ENCODE data around the gene GPR107.

Gene GPR107

DNA sequence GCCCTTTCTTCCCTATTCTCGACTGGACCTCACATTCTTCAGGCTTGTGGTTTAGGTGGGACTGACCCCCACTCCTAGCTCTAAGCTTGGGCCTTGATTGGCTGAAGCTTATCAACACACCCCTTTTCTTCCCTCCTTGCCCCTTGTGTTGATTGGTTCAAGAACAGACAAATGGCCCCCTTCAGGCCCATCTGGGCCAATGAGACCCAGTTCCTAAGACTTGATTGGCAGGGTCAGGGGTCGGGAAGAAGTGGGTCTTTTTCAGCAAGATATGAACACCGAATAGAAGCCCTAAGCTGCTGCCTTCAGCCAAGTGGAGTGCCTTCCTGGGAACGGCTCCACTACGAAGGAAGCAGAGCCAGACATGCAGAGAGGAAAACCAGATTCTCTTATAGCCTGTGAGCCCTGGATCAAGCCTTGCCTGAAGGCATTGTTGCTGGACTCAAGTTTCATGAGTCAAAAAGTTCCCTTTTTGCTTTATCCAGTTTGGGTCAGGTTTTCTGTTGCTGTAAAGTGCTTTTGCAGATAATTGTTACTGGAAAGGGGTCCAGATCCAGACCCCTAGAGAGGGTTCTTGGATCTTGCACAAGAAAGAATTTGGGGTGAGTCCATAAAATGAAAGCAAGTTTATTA lies 96.1 kb downstream of the GPR107 start:
- no peak for DNase-seq (ENCODE audit: extremely low spot score, insufficient read length, low read depth)
- FAIRE-seq: no peak

DNA sequence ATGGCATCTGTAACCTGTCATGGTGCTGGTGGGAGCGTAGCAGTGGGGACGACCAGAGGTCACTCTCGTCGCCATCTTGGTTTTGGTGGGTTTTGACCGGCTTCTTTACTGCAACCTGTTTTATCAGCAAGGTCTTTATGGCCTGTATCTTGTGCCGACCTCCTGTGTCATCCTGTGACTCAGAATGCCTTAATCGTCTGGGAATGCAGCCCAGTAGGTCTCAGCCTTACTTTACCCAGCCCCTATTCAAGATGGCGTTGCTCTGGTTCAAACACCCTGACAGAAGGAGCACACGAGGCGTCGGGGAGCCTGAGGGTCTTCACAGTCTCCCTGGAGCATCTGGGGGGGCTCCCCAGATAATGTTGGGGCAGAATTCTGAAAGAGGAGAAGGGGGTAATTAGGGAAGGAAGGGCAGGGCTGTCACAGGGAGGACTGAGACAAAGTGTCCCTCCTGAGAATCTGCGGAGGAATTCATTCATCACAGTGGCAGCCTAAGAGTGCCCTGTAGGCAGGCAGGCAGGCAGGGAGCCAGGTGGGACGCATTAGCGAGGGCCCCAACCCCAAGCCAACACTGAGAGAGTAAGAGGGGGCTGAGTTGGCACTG lies 97.2 kb downstream of the GPR107 start:
- DNase-seq (ENCODE audit: extremely low spot score, insufficient read length, low read depth) (no peak), FAIRE-seq (no peak)

DNA sequence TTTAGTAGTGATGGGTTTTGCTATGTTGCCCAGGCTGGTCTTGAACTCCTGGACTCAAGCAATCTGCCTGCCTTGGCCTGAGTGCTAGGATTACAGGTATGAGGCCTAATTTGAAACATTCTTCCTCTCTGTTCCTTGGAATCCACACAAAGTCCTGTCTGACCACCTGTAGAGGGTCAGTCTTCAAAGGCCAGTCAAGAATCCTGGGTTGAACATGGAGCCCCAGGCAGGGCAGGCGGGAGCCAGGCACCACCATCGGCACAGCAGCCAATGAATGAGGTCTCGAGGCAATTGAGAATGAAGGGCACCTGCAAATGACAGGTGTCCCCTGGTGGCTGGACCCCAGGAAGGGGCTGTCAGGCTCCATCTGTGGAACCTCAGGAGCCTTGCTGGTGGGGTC lies 101.1 kb downstream of the GPR107 start:
- no peak for DNase-seq (ENCODE audit: extremely low spot score, insufficient read length, low read depth)
- no peak for FAIRE-seq

DNA sequence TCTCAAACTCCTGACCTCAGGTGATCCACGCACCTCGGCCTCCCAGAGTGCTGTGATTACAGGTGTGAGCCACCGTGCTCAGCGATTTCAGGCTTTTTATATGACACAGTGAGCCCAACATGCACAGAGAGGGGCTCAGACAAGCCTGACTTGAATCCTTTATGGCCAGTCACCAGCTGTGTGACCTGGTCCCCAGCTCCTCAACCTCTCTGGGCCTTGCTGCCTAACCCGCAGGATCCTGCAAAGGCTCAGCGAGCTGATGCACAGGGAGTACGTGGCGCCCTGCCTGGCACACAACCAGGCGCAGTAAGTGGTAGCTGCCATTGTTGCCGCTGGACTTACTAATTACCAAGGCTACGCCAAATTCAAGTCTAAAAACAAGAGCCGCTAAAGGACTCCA lies 101.9 kb downstream of the GPR107 start:
- DNase-seq (ENCODE audit: extremely low spot score, insufficient read length, low read depth) (no peak), FAIRE-seq (no peak)

DNA sequence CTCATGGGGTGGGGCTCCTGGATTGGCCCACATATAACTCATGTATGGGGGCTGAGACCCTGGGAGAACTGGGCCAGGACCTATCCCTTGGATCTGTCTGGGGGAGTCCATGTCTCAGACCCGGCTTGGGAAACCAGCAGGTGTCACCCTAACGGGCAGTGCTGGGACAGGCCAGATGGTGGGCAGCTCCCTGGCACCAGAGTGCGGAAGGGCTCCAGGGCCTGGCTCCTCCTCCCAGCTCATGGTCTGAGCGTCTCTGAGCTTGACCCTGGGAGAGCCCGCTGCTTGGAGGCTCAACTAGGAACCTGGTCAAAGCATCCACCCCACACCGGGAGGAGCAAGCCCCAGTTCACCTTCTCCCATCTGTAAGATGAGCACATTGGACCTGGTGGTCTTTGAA lies 103.0 kb downstream of the GPR107 start:
- DNase-seq (ENCODE audit: extremely low spot score, insufficient read length, low read depth) (no peak), FAIRE-seq (no peak)

- DNase-seq (ENCODE audit: extremely low spot score, insufficient read length, low read depth): no peak
- FAIRE-seq: no peak
These were observed 103.4 kb downstream of the GPR107 start for GRCh38 chr9:130157079-130157478.

DNA sequence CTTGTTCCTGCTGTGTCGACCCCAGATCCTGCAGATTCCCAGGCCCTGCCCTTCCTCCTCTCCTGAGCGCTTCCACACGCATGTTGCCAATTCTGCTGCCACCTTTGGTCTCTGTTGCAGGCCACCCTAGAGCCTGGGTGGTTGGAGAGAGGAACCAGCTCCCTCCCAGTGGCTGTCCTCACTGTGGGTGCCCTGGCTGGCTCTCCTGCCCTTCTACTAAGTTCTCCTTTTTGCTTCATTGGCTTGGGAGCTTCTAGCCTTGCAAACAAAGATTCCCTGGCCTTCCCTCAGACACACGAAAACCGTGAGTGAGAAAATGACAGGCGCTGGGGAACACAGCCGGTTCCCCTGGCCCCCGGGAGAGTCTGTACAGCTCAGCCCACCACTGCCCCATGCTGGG lies 104.3 kb downstream of the GPR107 start:
- DNase-seq (ENCODE audit: extremely low spot score, insufficient read length, low read depth) (no peak), FAIRE-seq (no peak)

GRCh38 chr9:130159057-130159456 lies 105.4 kb downstream of the GPR107 start:
- no peak for FAIRE-seq

GRCh38 chr9:130159915-130160670 lies 106.4 kb downstream of the GPR107 start:
- FAIRE-seq (no peak), DNase-seq (ENCODE audit: extremely low spot score, insufficient read length, low read depth) (no peak)

More at GRCh38 chr9:130159057-130159456, 105.4 kb downstream of the GPR107 start:
- DNase-seq (ENCODE audit: extremely low spot score, insufficient read length, low read depth): no peak

DNA sequence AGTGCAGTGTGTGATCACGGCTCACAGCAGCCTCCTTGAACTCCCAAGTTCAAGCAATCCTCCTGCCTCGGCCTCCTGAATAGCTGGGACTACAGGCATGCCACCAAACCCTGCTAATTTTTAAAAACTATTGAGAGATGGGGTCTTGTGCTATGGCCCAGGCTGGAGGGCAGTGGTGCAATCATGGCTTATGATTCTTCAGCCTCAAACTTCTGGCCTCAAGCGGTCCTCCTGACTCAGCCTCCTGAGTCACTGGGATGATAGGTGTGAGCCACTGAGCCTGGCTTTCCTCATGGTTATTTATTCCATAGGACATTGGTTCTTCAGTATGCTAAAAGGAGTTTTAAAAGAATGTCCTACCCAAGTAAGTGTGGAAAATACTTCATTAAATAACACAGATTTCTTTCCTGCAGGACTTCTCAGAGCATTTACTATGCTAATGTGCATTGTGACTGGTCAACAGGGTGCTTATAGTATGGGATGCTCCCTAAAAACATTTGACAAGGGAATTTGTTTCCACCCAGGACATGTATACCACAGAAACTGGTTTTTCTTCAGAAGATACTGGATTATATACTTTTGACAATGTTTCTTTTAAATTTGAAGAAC lies 107.3 kb downstream of the GPR107 start:
- FAIRE-seq (no peak), DNase-seq (ENCODE audit: extremely low spot score, insufficient read length, low read depth) (no peak)

DNA sequence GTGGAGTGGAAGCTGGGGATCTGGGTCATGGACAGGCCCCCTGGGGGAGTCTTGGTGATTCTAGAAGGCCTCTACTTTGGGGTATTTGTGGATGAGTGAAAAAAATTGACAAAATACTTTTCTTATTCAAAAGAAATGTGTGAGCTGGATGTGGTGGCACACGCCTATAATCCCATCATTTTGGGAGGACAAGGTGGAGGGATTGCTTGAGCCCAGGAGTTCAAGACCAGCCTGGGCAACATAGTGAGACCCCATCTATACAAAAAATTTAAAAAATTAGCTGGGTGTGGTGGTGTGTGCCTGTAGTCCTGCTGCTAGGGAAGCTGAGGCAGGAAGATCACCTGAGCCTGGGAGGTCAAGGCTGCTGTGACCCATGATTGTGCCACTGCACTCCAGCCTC lies 111.9 kb downstream of the GPR107 start:
- FAIRE-seq: no peak

GRCh38 chr9:130166399-130166798 lies 112.7 kb downstream of the GPR107 start:
- DNase-seq (ENCODE audit: extremely low spot score, insufficient read length, low read depth): no peak
- no peak for FAIRE-seq

More for the DNA sequence above, 111.9 kb downstream of the GPR107 start:
- no peak for DNase-seq (ENCODE audit: extremely low spot score, insufficient read length, low read depth)

DNA sequence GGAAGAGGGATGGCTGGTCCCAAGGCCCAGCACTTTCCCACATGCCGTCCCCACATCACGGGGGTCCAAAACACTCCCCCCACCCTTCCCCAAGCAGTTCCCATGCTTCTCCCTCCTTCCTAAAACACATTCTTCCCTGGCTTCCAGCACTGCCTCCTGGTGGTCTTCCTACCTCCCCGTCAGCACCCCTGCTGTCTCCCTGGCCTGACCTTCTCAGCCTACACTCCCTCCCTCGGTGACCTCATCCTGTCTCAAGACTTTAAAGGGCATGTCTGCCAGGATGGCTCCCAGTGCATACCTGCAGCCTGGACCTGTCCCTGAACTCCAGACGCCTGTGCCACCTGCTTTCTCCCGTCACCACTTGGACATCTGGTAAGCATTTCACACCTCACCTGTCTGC lies 114.2 kb downstream of the GPR107 start:
- FAIRE-seq (no peak), DNase-seq (ENCODE audit: extremely low spot score, insufficient read length, low read depth) (no peak)

DNA sequence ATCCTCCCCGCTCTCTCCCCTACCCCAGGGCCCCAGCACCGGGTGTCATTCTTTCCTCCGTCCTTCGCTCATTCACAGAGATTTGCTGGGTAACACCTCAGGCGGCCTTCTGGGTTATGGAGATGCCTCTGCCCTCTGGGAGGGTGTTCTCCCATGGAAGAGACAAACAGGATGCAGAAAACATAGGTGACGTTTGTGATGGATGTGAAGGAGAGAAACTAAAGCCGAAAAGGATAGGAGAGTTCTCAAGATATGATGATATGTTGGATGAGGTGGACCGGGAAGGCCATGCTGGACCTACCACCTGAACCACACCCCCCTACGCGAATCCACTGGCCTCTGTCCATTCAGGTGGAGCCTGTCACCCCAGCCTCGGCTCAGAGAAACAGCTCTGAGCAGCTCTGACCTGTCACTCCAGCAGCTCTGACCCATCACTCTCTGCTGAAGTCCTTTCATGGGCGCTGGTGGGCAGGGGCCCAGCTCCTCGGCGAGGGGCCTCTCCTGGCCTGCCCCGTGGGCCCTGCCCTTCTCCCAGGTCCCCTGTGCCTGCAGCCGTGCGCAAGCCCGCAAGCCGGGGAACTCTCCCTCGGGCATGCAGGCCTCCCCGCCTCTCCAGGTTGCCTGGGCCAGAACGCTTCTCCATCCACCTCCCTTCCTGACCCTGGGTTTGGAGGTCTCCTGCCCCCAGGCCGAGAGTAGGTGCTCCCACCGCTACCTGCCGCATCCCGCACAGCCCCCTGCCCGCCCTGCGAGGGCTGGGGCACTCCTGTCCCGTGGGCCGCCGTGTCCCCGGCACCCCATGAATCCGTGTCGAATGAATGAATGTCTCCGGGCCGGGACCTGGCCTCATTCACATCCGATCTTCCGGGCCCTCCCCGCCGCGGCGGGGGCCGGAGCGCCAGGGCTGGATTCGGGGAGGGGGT lies 117.8 kb downstream of the GPR107 start:
- FAIRE-seq: no peak
- no peak for DNase-seq (ENCODE audit: extremely low spot score, insufficient read length, low read depth)

- no peak for FAIRE-seq
- peak; percentile 28 for DNase-seq (ENCODE audit: extremely low spot score, insufficient read length, low read depth)
These were observed 118.6 kb downstream of the GPR107 start, which contains the start of gene NCS1 for GRCh38 chr9:130172161-130172857. Gene NCS1, plus strand, starts transcription at chr9:130172404. Its CDS starts 260 bp downstream, at chr9:130172664.

- FAIRE-seq: no peak
- no peak for DNase-seq (ENCODE audit: extremely low spot score, insufficient read length, low read depth)
These were observed 119.4 kb downstream of the GPR107 start for GRCh38 chr9:130172858-130173665.

- FAIRE-seq: no peak
- no peak for DNase-seq (ENCODE audit: extremely low spot score, insufficient read length, low read depth)
These were observed 119.9 kb downstream of the GPR107 start for GRCh38 chr9:130173666-130173983.

GRCh38 chr9:130174025-130174424 lies 120.3 kb downstream of the GPR107 start:
- DNase-seq (ENCODE audit: extremely low spot score, insufficient read length, low read depth): no peak
- FAIRE-seq: no peak

DNA sequence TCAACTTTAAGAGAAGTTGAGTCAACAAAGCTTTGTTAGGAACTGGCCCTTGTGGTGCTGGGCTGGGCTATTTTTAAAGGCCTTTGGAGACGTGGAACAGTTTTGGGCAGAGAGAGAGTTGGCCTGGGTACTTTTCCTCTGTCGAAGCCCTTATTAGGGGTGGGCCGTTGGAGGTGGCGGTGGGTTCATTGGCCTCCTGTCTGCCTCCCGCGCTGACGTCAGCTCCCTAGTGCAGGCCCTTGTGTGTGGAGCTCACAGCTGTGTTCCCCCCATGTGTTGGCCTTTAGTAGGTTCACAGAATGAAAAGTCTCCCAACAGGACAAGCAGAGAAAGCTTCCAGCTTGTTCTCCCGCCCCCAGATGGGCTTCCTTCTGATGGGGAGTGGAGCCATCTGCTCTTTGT lies 121.2 kb downstream of the GPR107 start:
- DNase-seq (ENCODE audit: extremely low spot score, insufficient read length, low read depth): no peak
- no peak for FAIRE-seq

Measured in GM18507 (cell line).